Measurements from ENCODE around the gene GPR171.
"Not testable (repeated sequence)": the region's sequence is repeated elsewhere in the genome, so short reads cannot be mapped to it uniquely, and the experiment has no call there.

The GPR171 gene

GRCh38 chr3:151174351-151174750 is 28.7 kb downstream of the GPR171 start:
- no peak for DNase-seq (ENCODE audit: low spot score)

GRCh38 chr3:151171145-151171757 is 31.8 kb downstream of the GPR171 start:
- DNase-seq (ENCODE audit: low spot score): no peak

GRCh38 chr3:151169948-151170679 is 32.9 kb downstream of the GPR171 start:
- not testable (repeated sequence) for DNase-seq (ENCODE audit: low spot score)

GRCh38 chr3:151169262-151169947 is 33.6 kb downstream of the GPR171 start:
- DNase-seq (ENCODE audit: low spot score): no peak

GRCh38 chr3:151168269-151169094 is 34.5 kb downstream of the GPR171 start:
- DNase-seq (ENCODE audit: low spot score): peak; percentile 61

GRCh38 chr3:151166161-151166560 is 36.9 kb downstream of the GPR171 start:
- no peak for DNase-seq (ENCODE audit: low spot score)

- DNase-seq (ENCODE audit: low spot score): no peak
Observed at GRCh38 chr3:151165226-151165625, 37.8 kb downstream of the GPR171 start.

GRCh38 chr3:151159806-151160205 is 43.2 kb downstream of the GPR171 start:
- DNase-seq (ENCODE audit: low spot score): no peak

- DNase-seq (ENCODE audit: low spot score): peak; percentile 15
Observed at GRCh38 chr3:151156618-151157216, 46.3 kb downstream of the GPR171 start.

GRCh38 chr3:151155409-151156128 is 47.4 kb downstream of the GPR171 start:
- DNase-seq (ENCODE audit: low spot score): no peak

GRCh38 chr3:151154566-151154965 is 48.5 kb downstream of the GPR171 start:
- DNase-seq (ENCODE audit: low spot score): no peak

GRCh38 chr3:151152455-151153079 is 50.4 kb downstream of the GPR171 start:
- DNase-seq (ENCODE audit: low spot score): no peak

Data from AG08396 (cell line).